ENCODE results near the gene LRRC28.

Gene LRRC28

DNA sequence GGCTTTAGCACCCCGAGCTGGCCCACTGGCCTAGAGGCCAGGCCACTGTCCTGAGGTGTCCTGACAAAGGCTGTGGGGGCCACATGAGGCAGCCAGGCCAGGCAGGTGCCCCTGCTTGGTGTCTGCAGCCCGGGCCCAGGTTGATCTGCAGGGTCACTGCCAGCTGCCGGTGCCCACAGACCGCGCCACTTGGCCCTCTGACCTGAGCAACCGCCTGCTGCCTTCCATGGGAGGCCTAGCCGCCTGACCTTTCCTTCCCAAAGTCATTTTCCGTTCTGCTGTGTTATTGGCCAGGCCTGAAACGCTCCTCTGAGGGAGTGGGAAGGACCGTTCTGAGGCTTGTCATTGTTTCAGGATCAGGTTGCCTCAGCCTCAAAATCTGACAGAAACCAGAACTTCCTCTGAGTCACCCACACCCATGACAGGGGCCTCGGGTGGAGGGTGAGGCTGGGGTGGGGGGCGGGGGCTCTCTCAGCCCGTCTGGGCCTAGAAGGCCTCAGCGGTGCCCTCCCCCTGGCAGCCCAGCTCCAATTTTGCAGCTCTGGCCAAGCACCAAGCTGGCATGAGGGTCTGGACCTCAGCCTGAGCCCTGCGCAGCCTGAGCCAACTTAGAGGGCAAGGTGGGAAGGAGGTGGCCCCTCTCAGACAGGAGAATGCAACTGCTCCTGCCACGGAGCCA lies 173.8 kb downstream of the LRRC28 start:
- FAIRE-seq = no peak

DNA sequence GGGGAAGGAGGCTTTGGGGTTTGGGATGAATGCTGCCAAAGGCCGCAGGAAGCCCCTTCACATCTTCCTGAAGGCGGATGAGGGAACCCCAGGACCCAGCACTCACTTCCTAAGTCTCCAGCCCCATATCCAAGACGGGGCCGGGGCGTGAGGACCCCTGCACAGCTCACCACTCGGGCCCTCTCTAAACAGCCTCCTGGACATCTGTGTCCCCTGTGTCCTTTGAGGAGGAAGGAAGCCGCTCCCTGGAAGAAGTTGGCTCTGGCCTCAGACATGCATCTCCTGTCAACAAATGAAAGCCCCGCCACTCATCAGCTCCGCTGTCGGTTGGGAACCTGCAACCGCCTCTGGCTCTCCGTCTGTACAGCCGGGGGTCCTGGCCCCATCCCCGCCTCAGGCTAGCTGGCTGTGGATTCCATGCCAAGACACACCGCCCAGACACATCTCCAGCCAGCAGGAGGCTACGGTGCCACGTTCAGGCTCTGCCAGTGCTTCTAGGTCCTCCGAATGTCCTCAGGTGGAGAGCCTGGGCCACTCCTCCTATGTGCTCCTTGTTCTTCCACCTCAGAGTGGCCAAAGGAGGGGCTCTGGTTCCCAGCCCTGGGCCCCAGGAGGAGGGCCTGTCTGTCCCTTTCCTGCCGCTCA lies 174.5 kb downstream of the LRRC28 start:
- FAIRE-seq = no peak

- FAIRE-seq = no peak
Observed at GRCh38 chr15:99426431-99427105, 175.3 kb downstream of the LRRC28 start.

DNA sequence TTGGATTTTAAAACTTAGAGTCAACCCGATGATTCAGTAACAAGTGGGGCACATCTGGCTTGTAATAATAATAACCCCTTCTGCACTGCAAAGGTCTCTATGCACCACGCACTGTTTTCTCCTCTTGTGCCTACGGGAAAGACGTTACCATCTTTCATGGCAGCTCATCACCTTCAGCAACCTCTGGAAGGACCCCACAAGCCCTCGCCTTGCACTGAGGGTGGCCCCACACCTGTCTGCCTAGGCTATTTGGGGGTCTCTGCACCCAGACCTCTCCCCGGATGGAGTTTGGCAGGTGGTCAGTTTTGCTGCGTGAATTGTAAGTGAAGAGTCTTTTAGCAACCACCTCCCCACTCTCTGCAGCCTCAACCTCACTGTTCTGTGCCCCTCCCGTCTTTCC lies 175.9 kb downstream of the LRRC28 start:
- no peak for FAIRE-seq

DNA sequence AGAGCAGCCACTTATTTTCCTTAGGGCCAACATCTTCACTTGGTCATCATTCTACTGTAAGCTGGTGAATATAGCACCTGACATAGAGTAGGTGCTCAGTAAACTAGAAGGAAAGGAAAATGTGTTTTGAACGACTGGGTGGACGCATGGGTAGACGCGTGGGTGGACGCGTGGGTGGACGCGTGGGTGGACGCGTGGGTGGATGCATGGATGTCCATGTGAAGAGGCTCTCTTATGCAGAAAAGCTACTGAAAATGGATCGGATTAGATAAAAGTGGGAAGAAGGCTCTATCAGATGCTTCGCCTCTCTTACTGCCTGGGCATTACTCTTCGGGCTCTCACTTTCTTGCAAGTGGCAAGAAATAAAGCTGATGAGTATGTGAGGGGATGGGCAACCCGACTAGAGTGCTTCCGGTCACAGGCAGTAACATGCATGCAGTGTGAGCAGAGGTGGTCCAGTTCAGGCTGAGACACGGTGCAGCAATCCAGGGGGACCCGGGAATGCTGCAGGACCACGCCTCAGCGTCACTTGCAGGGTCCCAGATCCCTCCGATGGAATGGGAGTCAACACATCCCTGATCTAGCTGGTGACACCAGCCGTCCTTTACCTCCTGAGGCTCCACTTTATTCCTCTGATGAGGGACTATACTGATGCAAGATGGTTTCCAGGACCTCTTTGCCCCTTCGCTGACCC lies 176.5 kb downstream of the LRRC28 start:
- no peak for FAIRE-seq

- FAIRE-seq = no peak
Observed at GRCh38 chr15:99429681-99430081, 178.4 kb downstream of the LRRC28 start.

DNA sequence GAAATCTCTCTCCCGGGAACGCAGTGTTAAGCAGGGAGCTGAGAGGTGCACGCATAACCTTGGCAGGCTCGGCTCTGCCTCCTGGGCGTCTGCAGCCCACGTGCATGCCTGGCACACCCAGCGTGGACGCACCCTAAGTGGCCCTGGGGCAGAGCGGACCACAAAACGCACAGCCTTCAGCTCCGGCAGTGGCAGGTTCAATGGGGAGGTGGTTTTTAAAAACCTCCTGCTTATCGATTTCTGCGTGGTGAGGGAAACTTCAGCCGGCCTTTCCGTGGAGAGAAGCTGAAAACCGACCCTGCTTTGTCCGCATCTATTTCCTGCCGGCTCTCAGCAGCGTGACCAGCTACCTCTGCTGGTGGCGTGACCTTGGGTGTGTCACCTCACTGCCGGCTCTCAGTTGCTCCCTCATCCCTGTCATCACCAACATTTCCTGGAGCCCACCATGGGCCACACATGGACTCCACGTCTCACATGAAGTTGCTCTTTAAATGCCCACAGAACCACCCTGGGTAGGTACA lies 179.7 kb downstream of the LRRC28 start:
- no peak for FAIRE-seq

DNA sequence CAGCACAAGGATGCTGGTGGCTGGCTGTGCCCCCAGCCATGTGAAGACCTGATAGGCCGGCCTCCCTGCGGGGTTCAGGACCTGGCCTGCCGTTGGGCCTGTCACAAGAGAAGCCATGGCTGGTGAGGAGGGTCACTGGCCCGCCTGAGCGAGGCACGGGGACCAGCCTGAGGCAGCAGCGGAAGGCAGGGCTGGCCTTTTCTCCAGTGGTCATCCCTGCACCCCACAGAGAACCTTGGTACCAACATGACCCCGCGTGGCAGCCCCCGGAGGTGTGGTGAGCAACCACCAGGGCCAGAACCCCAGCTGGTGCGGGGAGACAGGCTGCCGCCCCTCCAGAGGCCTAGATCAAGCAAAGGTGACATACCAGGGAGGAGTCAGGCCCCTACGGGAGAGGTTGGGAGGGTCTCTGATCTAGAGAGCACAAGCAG lies 180.4 kb downstream of the LRRC28 start:
- FAIRE-seq = no peak

DNA sequence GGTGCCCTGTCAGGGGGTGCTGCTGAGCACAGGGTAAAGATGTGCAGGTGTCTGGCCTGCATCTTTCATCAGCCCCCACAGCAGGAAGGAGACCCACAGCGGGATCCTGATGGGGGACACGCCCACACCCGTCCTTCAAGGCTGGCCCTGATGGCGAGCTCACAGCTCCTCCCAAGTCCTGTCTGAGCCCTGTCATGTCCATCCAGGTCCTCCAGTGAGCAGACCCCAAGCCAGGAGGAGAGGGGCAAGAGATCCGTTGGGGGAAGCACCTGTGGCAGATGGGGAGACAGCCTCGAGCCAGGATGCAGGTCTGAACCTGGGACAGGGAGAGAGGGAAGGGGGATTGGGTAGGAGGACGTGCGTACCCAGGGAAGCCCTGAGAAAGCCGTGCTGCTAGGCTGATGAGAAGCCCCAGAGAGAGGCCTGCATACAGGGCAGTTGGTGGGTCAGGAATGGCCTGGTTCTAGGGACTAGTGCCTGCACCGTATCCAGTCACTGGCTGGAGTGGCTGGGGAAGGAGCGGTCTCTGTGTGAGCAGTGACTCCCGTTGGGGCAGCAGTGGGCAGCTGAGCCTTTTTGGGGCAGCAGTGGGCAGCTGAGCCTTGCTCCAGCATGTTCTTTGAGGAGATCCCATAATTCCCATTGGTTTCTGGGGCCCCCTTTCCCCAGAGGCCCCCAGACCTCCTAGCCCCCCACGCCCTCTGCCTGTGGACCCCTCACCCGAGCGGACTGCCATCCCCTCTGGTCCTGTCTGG lies 181.2 kb downstream of the LRRC28 start:
- no peak for FAIRE-seq

- FAIRE-seq = no peak
Observed at GRCh38 chr15:99433026-99433756, 181.9 kb downstream of the LRRC28 start.

DNA sequence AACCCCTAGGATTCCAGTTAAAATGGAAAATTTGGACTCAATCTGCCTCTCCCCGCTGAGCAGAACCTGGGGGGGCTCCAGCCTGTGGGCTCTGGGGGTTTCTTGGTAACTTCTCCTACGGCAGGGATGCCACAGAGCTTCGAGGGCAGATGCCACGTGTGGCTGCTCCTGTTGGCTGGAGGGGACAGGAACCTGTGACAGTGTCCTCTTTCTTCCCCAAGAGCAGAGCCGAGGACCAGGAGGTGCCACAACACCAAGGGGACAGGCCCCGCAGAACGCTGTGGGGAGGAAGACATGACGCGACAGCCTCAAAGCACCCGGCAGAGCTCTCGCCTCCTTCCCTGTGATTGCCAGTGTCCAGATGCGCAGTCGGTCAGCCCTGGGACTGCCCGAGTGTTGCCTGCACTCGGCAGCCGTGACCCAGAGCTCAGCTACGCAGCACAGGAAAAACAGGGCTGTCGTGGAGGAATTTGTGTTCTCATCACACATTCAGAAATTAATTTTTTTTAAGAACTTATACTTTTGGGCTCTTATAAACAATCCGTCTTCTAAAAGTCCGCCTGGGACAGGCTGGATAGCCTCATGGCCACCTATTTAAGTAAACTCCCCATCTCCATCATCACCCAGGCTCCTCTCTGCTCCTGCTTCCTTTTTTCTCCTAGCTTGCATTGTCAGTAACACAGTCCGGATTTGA lies 182.6 kb downstream of the LRRC28 start:
- FAIRE-seq = no peak

- no peak for FAIRE-seq
Observed at GRCh38 chr15:99434506-99435112, 183.3 kb downstream of the LRRC28 start.

- FAIRE-seq = no peak
Observed at GRCh38 chr15:99435113-99435695, 183.9 kb downstream of the LRRC28 start.

DNA sequence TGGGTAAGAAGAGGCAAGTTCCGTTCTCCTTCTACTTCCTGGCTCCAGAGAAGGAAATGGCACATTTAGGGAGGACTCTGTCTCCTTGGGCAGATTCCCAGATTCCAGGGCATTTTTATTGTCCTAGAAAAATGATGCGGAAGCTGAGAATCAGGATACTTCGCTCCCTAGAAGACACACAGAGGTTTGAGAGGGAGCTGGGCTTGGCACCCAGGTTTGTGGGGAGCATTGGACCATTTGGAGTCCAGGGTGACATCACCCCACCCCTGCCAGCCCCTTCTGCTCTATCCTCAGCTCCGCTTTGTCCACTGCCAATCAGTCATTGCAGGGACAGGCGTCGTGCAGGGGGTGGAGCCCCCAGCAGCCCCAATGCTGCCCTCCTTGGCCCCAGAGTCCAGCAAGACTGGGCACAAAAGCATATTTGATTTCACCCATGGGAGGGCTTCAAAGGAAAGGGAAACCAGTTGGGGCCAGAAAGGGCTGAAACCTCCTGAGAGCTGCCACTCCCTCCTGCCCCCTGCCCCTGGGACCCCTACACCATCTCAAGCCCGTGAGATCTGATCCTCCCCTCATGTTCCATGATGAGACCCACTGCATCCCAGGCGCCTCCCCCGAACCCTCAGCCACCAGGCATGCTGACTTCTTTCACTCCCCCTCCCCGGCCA lies 184.7 kb downstream of the LRRC28 start:
- no peak for FAIRE-seq

DNA sequence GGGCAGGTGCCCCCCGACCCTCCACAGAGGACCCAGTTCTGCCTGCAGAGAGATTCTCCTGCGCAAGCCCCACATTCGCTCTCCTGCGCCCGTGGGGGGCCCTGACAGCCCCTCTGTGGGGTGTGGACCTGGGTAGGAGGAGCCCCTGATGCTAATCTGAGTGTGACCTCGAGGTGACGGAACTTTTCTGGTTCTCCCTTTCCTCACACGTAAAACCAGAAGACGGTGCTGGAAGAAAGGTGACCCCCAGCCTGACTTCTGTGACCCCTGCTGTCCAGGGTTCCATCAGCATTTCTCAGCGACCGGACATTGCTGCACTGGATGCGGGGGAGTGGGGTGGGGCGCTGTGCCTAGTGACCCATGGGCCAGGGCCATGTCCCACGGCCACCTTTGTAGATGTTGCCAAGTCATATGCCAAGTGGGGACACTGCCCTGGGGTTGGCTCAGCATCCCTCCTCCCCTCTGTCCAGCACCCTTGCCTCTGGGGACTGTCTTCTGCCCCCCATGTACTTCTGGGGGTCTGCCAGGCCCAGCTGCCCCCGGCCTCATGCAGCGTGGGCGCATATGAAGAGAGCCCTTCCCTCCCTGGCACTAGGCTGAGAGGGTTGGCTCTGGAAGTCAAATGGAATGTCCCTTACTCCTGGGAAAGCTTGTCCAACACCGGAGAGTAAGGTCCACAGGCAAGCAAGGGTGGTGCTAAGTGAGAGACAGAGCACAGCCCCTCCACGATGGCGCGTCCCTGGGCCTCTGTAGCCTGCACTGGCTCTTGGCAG lies 185.4 kb downstream of the LRRC28 start:
- FAIRE-seq = no peak

GRCh38 chr15:99437315-99438223 lies 186.3 kb downstream of the LRRC28 start:
- no peak for FAIRE-seq

- no peak for FAIRE-seq
Observed at GRCh38 chr15:99438224-99438585, 186.9 kb downstream of the LRRC28 start.
